Left lung (tissue), 10 donors: ENCODE results near the gene ECI1. TPM values are rescaled to one million over a fixed set of nuclear protein-coding genes. Genes with fewer than 3 reads are reported as not detected.
"Not testable (repeated sequence)": the region's sequence is repeated elsewhere in the genome, so short reads cannot be mapped to it uniquely, and the experiment has no call there.

Experiments used
- ATAC-seq: fragments of 200-7000 bp; cut with Tn5 transposase; one replicate; pipeline ENCODE4 v1.9.1; 2020; ENCODE audit warnings: moderate library complexity
- DNase-seq, 4 donors: peaks; one replicate each; pipeline ENCODE4 v3.0.0-alpha.2; 2013 to 2020
- H3K27ac ChIP-seq, 2 donors: fragments of 200-600 bp; sonication (generic) in 1 of 2; one replicate each; pipeline versions ENCODE4 v1.5.0 to v1.8.0; 2020 to 2021
- H3K27me3 ChIP-seq, 2 donors: fragments of 200-600 bp; sonication (generic) in 1 of 2; one replicate each; pipeline versions ENCODE4 v1.5.0 to v1.8.0; 2020 to 2021
- H3K36me3 ChIP-seq, 2 donors: fragments of 200-600 bp; sonication (generic) in 1 of 2; one replicate each; pipeline versions ENCODE4 v1.5.0 to v1.8.0; 2020 to 2021
- H3K4me1 ChIP-seq, 2 donors: fragments of 200-600 bp; one replicate each; pipeline ENCODE4 v1.8.0; 2021
- H3K4me3 ChIP-seq, 2 donors: fragments of 200-600 bp; sonication (generic) in 1 of 2; one replicate each; pipeline versions ENCODE4 v1.5.0 to v1.8.0; 2020 to 2021; ENCODE audit warnings: mild to moderate bottlenecking in 1 of 2
- H3K9me3 ChIP-seq, 2 donors: fragments of 200-600 bp; sonication (generic) in 1 of 2; one replicate each; pipeline versions ENCODE4 v1.5.0 to v1.8.0; 2020 to 2021
- CTCF ChIP-seq, 2 donors: fragments of 200-600 bp; sonication (generic) in 1 of 2; IDR thresholded peaks; one replicate each; pipeline versions ENCODE4 v1.5.0 to v1.8.0; 2021; ENCODE audit warnings: antibody characterized with exemption in 2 of 2
- intact Hi-C, 2 donors: fragments of 100-400 bp; cut with DNase I; formaldehyde crosslinking; loops; one replicate each; pipeline versions ENCODE4 v1.11.2 to v1.14.2; 2022
- polyA plus RNA-seq, 6 donors: library from polyadenylated mRNA; unstranded; fragments of 120-200 nt; gene quantifications; one replicate each; pipeline ENCODE4 v1.2.1, GENCODE V29; 2013; ENCODE audit not compliant: insufficient read length in 6 of 6
- total RNA-seq, 2 donors: library from RNA; stranded (reverse); fragmentation: NEBNext Ultra II Directional; extraction: Animal tissue kit (Norgen Biotek cat#: 25700); gene quantifications; one replicate each; pipeline ENCODE4 v1.2.1, GENCODE V29; 2021
- donor health status: DM: no; HTN: yes; CAD: no.
- donor health status: DM: no; HTN: no; CAD: no.

Gene ECI1
- total and polyA plus RNA-seq, 8 donors, result 41.8 to 63.5 (median 51.2) TPM

- Histone ChIP-seq H3K27me3 (no peaks in the 10 kb centered on the region), H3K36me3 (peaks cover 0 to 94% of the 10 kb centered on the region in 2 donors), H3K4me1 (peaks cover 0 to 7% of the 10 kb centered on the region in 2 donors), H3K9me3 (no peaks in the 10 kb centered on the region), H3K4me3 (no peak overlapping the region), H3K27ac (no peak overlapping the region)
- intact Hi-C loops, result no loop called here
- no peak for ATAC-seq
- TF ChIP-seq CTCF (IDR thresholded peaks at IDR 0.05), result no peak
- DNase-seq, result no peak
Measured at GRCh38 chr16:2260250-2260649, 8.9 kb upstream of the ECI1 start.

GRCh38 chr16:2258530-2258929, 7.1 kb upstream of the ECI1 start:
- H3K27me3 ChIP-seq, DNase-seq, H3K27ac ChIP-seq, H3K4me3 ChIP-seq, ATAC-seq, intact Hi-C loops, H3K9me3 ChIP-seq, H3K4me1 ChIP-seq: not testable (repeated sequence)
- H3K36me3 ChIP-seq, result peaks cover 0 to 100% of the 10 kb centered on the region in 2 donors

DNA sequence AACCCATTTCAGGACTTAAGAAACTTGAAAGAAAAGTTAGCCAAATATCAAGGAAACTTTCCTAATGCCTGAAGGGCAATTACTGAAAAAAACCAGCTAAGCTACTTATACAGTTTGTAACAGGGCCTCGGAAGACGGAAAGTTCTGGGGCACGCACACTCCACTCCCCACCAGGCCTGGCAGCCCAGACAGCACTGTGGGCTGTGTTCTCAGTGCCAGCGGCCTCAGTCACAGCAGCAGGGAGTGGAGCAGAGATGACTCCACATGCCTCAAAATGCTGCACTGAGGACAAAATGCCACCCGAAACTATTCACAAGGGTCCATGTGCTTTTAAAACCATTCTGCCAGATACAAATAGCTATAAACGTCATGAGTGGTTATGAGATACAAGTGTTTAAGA, 6.3 kb upstream of the ECI1 start:
- no peaks in the 10 kb centered on the region for H3K27me3 ChIP-seq
- H3K27ac ChIP-seq, result no peak overlapping the region
- intact Hi-C loops, result no loop called here
- DNase-seq, result no peak
- no peak overlapping the region for H3K4me3 ChIP-seq
- H3K9me3 ChIP-seq, result no peaks in the 10 kb centered on the region
- H3K36me3 ChIP-seq, result peaks cover 0 to 100% of the 10 kb centered on the region in 2 donors
- TF ChIP-seq CTCF (IDR thresholded peaks at IDR 0.05), result no peak
- no peak for ATAC-seq
- peaks cover 0 to under 1% of the 10 kb centered on the region in 2 donors for H3K4me1 ChIP-seq

DNA sequence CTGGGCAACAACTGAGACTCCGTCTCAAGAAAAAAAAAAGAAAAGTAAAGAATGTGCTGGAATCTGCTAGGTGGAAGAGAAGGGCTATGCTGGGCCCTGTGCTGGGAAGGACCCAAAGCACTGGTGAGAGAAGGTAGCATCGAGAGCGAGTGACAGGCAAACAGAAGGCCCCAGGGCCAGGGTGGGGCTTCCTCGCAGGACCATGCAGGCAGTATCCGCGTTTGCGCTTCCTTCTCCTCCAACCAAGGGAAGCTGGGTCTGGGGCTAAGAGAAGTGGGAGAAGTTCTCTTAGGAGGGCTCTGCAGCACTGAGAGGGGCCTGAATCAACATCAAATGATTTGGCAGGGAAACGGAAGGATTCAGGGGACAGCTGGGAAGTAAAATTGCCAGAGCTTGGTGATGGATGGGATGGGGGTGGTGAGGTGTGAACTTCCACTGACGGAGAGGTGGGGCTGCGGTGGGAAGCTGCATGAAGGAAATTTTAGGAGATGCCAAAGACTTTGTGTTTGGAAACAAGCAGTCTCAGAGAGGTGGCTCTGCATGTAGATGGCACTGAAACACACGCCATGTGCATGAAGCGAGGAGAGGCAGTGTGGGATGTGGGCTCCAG, 5.2 kb upstream of the ECI1 start:
- ATAC-seq (no peak), DNase-seq (no peak)
- TF ChIP-seq CTCF (IDR thresholded peaks at IDR 0.05), result no peak
- Histone ChIP-seq H3K4me1 (peaks cover 6 to 12% of the 10 kb centered on the region in 2 donors), H3K27me3 (no peaks in the 10 kb centered on the region), H3K36me3 (peaks cover 0 to 95% of the 10 kb centered on the region in 2 donors), H3K9me3 (no peaks in the 10 kb centered on the region), H3K4me3 (no peak overlapping the region), H3K27ac (no peak overlapping the region)
- intact Hi-C loops, result no loop called here

DNA sequence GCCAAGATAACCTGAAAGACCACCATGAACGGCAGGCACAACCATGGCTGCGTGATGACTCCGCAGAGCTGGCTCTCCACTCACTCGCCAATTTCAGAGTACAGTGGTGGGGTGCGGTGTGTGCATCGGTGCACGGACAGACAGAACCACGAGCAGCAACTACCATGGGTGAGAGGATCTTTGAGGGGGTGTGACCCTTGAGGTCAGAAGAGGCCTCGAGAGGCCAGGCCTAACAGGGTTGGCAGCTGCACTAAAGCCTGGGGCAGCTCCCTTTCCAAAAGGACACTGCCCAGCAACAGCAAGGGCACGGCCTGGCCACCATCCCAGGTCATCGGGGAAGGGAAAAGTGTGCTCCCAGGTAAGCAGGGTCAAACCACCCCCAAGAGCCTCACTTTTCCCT, 1.9 kb upstream of the ECI1 start:
- Histone ChIP-seq H3K9me3 (no peaks in the 10 kb centered on the region), H3K27ac (no peak overlapping the region), H3K36me3 (peaks cover 0 to 61% of the 10 kb centered on the region in 2 donors), H3K27me3 (no peaks in the 10 kb centered on the region), H3K4me1 (peaks cover 14 to 32% of the 10 kb centered on the region in 2 donors), H3K4me3 (no peak overlapping the region)
- intact Hi-C loops, result no loop called here
- DNase-seq (no peak), ATAC-seq (no peak)
- TF ChIP-seq CTCF (IDR thresholded peaks at IDR 0.05), result no peak

GRCh38 chr16:2252806-2253148, 1.4 kb upstream of the ECI1 start:
- Histone ChIP-seq H3K27ac (peak overlapping the region in 1 of 2 donors; percentile 84), H3K27me3 (no peaks in the 10 kb centered on the region), H3K4me1 (peaks cover 14 to 32% of the 10 kb centered on the region in 2 donors), H3K36me3 (peaks cover 0 to 56% of the 10 kb centered on the region in 2 donors), H3K9me3 (no peaks in the 10 kb centered on the region), H3K4me3 (no peak overlapping the region)
- no peak for DNase-seq
- no peak for TF ChIP-seq CTCF (IDR thresholded peaks at IDR 0.05)
- no peak for ATAC-seq
- intact Hi-C loops, result no loop called here
